ENCODE results near the gene NKIRAS2. TPM values are rescaled to one million over a fixed set of nuclear protein-coding genes. Genes with fewer than 3 reads are reported as not detected.

Gene NKIRAS2
- total and polyA plus RNA-seq, 2 of the 4 experiments (the other 2 are of a cell fraction): 25.6 to 51.8 TPM

DNA sequence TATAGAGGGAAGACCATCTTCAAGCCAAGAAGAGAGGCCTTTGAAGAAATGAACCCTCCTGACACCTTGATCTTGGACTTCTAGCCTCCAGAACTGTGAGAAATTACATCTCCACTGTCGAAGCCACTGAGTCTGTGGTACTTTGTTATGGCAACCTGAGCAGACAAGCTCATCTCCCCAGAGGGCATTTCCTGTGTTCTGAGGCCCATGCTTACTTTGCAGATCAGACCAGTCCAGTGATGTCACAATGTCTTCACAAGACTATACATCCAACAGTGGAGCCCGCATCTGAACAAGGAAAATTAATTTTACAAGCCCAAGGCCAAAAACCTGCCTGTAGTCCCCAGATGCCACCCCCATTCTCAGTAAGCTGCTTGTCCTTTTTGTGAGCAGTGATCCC, 45.3 kb downstream of the NKIRAS2 start:
- no peaks in the 10 kb centered on the region; the same call in 1 of the 2 replicates for H4K20me1 ChIP-seq (ENCODE audit: insufficient read depth, low read length)
- no peaks in the 10 kb centered on the region for H3K36me3 ChIP-seq (ENCODE audit: control insufficient read depth, insufficient read depth, low read length)
- H2AK5ac ChIP-seq (ENCODE audit: low read depth, low read length): no peak overlapping the region
- no peak overlapping the region for H2AFZ ChIP-seq (replicated peaks; ENCODE audit: low read length, poor library complexity)
- DNase-seq (no peak), ATAC-seq (ENCODE audit: low read depth) (no peak)
- no peaks in the 10 kb centered on the region for H3K4me1 ChIP-seq (ENCODE audit: control insufficient read depth, insufficient read depth, low read length)
- H2BK20ac ChIP-seq (ENCODE audit: low read depth, low read length): no peak overlapping the region
- H3K27me3 ChIP-seq (ENCODE audit: control insufficient read depth, insufficient read depth, low read length): peaks cover 47% of the 10 kb centered on the region
- no peak overlapping the region for H2BK5ac ChIP-seq (ENCODE audit: low read depth, low read length, poor library complexity, severe bottlenecking)
- no peak overlapping the region for H3K56ac ChIP-seq (ENCODE audit: extremely low read depth, insufficient read depth, low read length)
- WGBS, 2 experiments (ENCODE audit: extremely low coverage in 2 of 2, insufficient read length in 1 of 2): 50% methylated on average over 1 of the region's 2 CpGs; no CpG with 5 or more reads in 1 of the 2 experiments
- H2BK15ac ChIP-seq (ENCODE audit: low read depth, low read length): no peak overlapping the region
- no peak overlapping the region for H4K8ac ChIP-seq (ENCODE audit: low read depth in 2 of 2, low read length in 2 of 2)
- no peaks in the 10 kb centered on the region for H3K9me3 ChIP-seq (ENCODE audit: control insufficient read depth, insufficient read depth, low read length)
- no peak overlapping the region for H2AK9ac ChIP-seq (replicated peaks; ENCODE audit: low read depth, low read length, poor library complexity)
- ChIA-PET CTCF (interaction anchor here (0.6 to 1.5 kb wide), 2 partner anchors 36 to 43 kb away, joined by 3 to 5 read pairs; no protein-coding TSS in a partner anchor), POLR2A (ENCODE audit: unreplicated experiment) (no interaction called here)
- H3K4ac ChIP-seq (ENCODE audit: low read depth, low read length): no peak overlapping the region
- H3K23ac ChIP-seq (ENCODE audit: low read depth, low read length): no peak overlapping the region
- H3K14ac ChIP-seq (replicated peaks; ENCODE audit: low read depth, low read length): no peak overlapping the region
- H3K79me1 ChIP-seq (ENCODE audit: low read depth in 1 of 2, low read length in 2 of 2): no peaks in the 10 kb centered on the region
- TF ChIP-seq CEBPB (IDR thresholded peaks at IDR 0.05; ENCODE audit: low read depth, low read length) (no peak), NFE2L2 (IDR thresholded peaks at IDR 0.05; ENCODE audit: low read depth, low read length) (no peak), MAZ (IDR thresholded peaks at IDR 0.05; ENCODE audit: borderline replicate concordance, low read depth, low read length) (no peak), BHLHE40 (IDR thresholded peaks at IDR 0.05; ENCODE audit: low read depth, low read length) (no peak), RCOR1 (IDR thresholded peaks at IDR 0.05; ENCODE audit: insufficient replicate concordance, low read length) (no peak), POLR2A (IDR thresholded peaks at IDR 0.05; ENCODE audit: low read depth, low read length) (no peak), RAD21 (IDR thresholded peaks at IDR 0.05; ENCODE audit: low read length) (no peak)
- TF ChIP-seq, protein P1, sequence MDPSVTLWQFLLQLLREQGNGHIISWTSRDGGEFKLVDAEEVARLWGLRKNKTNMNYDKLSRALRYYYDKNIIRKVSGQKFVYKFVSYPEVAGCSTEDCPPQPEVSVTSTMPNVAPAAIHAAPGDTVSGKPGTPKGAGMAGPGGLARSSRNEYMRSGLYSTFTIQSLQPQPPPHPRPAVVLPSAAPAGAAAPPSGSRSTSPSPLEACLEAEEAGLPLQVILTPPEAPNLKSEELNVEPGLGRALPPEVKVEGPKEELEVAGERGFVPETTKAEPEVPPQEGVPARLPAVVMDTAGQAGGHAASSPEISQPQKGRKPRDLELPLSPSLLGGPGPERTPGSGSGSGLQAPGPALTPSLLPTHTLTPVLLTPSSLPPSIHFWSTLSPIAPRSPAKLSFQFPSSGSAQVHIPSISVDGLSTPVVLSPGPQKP (IDR thresholded peaks at IDR 0.05; ENCODE audit: borderline replicate concordance, low read depth, low read length): no peak
- dilution Hi-C loops (cut with HindIII; ENCODE audit: low sequenced_read_pairs, unreplicated experiment): no loop called here
- intact Hi-C loops (cut with micrococcal nuclease): no loop called here
- no peaks in the 10 kb centered on the region for H3K9me1 ChIP-seq (ENCODE audit: insufficient read depth, low read length)
- no peak overlapping the region for H3K4me2 ChIP-seq (ENCODE audit: low read depth, low read length)
- H3K4me3 ChIP-seq (ENCODE audit: insufficient read depth, low read depth, low read length): no peak overlapping the region
- no peak overlapping the region for H3K18ac ChIP-seq (ENCODE audit: low read depth, low read length)
- no TSS peak for BruUV-seq (replicated peaks)
- no peak overlapping the region for H4K91ac ChIP-seq (ENCODE audit: insufficient read depth, low read depth, low read length)
- in situ Hi-C loops (cut with MboI; ENCODE audit: low sequenced_read_pairs): no loop called here
- H3K27ac ChIP-seq (ENCODE audit: insufficient read depth, low read length): no peak overlapping the region
- H3K9ac ChIP-seq (ENCODE audit: low read depth, low read length): no peak overlapping the region
- H4K5ac ChIP-seq (ENCODE audit: low read depth, low read length): no peak overlapping the region
- no peak overlapping the region for H2BK120ac ChIP-seq (ENCODE audit: low read depth, low read length)
